SHP77 (cell line): Measurements from ENCODE around the gene SMOC2.
A peak's percentile ranks its signal among the peaks of the same experiment; 100 is the strongest.

Experiments used
- DNase-seq, 2 experiments: peaks; one replicate each; lab custom pipeline; 2025; lab: John Stamatoyannopoulos, UW

Gene SMOC2

DNA sequence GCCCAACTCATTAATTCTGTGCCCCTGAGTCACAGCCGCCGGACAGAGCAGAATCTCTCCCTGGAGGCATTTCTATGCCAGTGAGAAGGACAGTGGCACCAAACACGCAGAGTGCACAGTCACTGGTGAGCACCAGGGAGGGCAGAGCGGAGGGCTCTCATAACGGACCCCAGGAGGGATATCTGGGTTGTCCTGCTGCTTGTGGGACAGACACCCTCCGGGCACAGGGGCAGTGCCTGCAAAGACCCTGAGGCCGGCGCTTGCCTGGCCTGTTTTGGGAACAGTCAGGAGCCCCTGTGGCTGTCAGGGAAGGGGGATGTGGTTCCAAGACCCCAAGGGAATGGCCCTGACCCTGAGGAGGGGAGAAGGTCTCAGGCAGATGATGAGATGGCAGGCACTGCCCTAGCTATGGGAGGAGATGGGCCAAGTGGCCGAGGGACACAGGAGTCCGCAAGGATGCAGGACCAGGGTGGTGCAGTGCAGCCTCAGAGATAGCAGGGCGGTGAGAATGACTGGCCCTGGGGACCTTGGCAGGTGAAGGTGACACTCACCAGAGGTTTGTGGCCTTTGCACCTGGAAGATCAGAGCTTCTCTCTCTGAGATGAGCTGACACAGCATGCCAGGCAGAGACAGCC is 270.8 kb downstream of the SMOC2 start:
- no peak for DNase-seq

- DNase-seq: no peak
Observed at GRCh38 chr6:168712993-168713392, 272.0 kb downstream of the SMOC2 start.

DNA sequence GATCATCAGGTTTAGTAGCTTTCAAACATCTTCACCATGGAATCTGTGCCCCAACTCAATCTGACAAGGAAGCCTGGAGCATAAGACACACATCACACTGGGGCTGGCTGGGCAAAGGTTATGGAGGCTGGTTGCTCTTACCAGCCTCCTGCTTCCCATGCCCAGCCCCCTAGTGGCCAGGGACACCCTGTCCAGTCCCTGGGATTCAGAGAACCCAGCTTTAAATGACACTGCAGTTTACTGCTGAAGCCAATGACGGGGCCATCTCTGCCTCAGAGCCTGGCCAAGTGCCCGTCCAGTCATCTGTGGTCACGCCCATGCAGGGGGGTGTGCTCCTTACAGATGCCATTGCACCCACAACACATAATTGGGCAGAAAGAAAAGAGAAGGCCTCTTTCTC is 272.9 kb downstream of the SMOC2 start:
- DNase-seq: peak; percentile 9 to 38

DNA sequence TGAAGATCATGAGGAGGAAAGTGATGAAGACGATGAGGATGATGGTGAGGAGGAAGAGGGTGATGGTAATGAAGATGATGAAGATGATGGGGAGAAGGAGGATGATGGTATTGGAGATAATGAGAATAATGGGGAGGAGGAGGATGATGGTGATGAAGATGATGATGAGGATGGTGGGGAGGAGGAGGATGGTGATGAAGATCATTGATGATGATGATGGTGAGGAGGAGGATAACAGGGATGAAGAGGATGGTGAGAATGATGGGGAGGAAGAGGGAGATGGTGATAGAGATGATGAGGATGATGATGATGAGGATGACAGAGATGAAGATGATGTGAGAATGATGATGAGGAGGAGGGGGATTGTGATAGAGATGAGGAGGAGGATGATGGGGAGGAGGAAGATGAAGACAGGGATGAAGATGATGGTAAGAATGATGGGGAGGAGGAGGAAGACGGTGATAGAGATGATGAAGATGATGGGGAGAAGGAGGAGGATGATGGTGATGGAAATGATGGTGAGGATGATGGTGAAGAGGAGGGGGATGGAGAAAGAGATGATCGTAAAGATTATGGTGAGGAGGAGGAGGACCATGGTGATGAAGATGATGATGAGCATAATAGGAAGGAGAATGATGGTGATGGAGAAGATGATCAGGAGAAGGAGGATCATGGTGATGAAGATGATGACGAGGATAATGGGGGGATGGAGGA is 273.7 kb downstream of the SMOC2 start:
- no peak for DNase-seq

DNA sequence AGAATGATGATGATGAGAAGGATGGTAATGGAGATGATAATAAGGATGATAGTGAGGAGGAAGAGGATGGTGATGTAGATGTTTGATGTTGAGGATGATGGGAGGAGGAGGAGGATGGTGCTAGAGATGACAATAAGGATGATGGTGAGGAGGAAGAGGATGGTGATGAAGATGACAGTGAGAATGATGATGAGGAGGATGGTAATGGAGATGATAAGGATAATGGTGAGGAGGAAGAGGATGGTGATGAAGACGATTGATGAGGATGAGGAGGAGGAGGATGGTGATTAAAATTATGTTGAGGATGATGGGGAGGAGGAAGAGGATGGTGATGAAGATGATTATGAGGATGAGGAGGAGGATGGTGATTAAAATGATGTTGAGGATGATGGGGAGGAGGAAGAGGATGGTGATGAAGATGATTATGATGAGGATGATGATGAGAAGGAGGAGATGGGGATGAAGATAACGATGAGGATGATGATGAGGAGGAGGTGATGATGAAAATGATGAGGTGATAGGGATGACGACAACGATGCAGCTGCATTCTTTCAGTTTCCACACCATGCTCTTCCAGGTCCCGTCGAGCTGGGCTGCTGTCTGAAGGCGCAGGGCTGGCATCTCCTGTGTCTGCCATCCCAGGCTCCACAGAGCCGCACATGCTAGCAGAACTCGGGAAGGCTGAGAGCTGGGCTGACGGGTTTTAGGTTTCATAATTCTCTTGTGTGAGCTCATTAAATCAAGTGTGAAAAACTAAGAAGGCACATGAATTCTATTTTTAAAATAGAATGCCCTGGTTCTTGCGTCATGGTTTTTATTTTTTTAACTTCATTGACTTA is 274.9 kb downstream of the SMOC2 start:
- no peak for DNase-seq

GRCh38 chr6:168716581-168716980 is 275.6 kb downstream of the SMOC2 start:
- DNase-seq: no peak

GRCh38 chr6:168717491-168717890 is 276.5 kb downstream of the SMOC2 start:
- DNase-seq: no peak
